HFF-Myc (cell line): ENCODE results near the gene KANK2.
A peak's percentile ranks its signal among the peaks of the same experiment; 100 is the strongest.

Experiments
- DNase-seq: peaks from one replicate; pipeline ENCODE4 v3.0.0-alpha.2; 2011; ENCODE audit warnings: low read depth; ENCODE audit errors: extremely low read depth
- H3K4me3 ChIP-seq: replicated peaks from 2 replicates; pipeline ENCODE4 v1.5.1; 2011; ENCODE audit warnings: low read depth, mild to moderate bottlenecking, control low read depth, low read length
- TF ChIP-seq, protein P1 (sequence below): IDR thresholded peaks from 2 replicates; pipeline ENCODE4 v1.5.1; 2012; ENCODE audit warnings: mild to moderate bottlenecking, low read depth, low read length, control low read depth; ENCODE audit errors: missing control alignments

KANK2 gene

DNA sequence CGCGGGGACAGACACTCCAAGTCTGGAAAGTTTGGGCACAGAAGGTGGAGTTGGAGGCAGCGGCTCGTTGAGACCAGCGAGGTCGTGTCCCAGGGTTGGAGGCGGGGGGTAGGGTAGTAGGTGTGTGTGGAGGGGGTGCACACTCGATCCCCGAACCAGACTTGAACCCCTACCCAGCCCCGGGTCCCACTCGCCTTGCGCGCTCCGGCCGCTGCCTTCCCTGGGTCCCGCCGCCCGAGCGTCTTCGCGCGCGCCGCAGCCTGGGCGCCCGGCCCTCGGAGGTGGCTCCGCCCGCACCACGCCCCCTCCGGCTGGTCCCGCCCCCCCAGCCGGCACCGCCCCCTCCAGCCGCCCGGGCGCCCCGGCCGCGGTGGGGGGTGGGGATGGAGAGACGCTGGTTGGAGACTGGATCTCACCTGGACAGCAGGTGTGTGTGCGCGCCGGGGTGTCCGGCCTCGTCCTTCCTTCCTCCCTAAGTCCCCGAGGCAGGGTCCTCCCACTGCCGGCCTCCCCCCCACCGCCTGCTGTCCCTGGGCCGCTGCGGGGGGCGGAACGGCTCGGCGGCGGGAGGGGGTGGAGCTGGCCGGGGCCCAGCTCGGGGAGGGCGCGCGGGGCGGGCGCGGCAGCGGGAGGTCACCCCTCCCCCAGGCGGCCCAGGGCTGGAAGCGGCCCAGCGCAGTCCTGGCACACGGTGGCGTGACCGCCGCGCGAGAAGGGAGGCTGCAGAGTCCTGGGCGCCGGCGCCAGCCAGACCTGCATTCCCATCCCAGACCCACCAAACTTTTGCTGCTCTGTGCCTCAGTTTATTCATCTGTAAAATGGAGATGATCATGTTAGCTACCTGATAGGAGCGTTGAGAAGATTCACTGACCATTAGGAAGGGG is at the start of gene KANK2:
Gene KANK2 (minus strand): TSS at position 255 of the 884 bp plus-strand sequence. CDS start 3,034 bp downstream, outside the sequence.
- TF ChIP-seq, protein P1, sequence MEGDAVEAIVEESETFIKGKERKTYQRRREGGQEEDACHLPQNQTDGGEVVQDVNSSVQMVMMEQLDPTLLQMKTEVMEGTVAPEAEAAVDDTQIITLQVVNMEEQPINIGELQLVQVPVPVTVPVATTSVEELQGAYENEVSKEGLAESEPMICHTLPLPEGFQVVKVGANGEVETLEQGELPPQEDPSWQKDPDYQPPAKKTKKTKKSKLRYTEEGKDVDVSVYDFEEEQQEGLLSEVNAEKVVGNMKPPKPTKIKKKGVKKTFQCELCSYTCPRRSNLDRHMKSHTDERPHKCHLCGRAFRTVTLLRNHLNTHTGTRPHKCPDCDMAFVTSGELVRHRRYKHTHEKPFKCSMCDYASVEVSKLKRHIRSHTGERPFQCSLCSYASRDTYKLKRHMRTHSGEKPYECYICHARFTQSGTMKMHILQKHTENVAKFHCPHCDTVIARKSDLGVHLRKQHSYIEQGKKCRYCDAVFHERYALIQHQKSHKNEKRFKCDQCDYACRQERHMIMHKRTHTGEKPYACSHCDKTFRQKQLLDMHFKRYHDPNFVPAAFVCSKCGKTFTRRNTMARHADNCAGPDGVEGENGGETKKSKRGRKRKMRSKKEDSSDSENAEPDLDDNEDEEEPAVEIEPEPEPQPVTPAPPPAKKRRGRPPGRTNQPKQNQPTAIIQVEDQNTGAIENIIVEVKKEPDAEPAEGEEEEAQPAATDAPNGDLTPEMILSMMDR = no peak
- peak within 1 kb of the TSS; percentile 79 for H3K4me3 ChIP-seq
- no peak for DNase-seq

DNA sequence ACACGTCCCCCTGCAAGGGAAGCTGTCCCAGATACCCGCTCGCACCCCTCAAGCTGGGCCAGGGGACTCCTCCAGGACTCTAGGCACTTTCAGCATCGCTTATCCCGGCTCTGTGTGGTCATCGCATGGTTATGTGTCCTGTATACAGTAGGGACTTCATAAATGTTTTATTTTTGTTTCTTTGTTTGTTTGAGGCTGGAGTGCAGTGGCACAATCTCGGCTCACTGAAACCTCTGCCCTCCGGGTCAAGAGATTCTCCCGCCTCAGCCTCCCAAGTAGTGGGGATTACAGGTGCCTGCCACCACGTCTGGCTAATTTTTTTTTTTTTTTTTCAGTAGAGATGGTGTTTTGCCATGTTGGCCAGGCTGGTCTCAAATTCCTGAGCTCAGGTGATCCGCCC is 49.6 kb upstream of the KANK2 start:
- no peak for DNase-seq
- H3K4me3 ChIP-seq = no peak overlapping the region
- TF ChIP-seq, protein P1 = no peak

DNA sequence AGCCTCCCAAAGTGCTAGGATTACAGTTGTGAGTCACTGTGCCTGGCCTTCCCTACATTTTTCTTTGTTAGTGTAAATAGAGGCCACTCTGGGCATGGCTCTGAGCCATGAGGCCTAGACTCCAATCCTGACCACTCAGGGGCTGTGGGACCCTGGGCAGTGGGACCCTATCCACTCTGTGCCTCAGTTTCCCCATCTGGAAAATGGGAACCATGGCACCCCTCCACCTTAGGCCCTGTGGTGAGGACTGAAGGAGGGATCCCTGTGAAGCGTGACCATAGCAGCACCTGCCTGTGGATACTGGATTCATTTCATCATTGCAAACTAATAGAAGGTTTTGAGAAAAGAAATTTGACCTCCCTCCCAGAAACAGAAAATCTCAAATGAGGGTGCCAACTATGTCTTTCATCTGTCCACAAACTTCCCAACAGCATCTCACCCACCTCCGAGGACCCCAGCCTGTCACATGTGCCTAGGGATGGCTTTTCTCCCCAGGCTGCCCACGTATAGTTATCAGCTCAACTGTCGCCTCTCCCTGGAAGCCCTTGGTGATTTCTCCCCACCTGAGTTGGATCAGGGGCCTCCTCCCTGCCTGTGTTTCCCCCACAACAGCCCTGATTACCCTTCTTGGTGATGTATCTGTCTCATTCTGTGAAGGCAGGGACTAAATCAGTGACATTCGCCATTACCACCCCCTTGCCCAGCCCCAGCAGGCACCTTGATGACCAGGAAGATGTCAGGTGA is 47.7 kb upstream of the KANK2 start:
- no peak for DNase-seq

DNA sequence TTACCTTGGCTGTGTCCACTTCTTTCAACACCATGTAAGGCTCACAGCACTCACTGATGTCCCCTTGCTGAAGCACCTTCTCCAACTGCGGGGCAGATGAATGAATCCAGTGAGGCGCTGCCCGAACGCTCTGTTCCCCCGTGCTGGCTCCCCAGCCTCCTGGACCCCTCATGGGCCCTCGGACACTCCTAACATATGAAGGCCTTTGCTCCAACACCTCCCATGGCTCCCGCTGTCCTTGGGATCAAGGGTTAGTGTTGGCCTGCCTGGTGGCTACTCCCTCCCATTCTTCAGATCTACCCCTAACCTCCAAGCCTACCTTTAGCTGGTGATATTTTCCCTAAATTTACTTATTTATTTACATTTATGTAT is 46.4 kb upstream of the KANK2 start:
- no peak overlapping the region for H3K4me3 ChIP-seq
- TF ChIP-seq, protein P1 = no peak
- DNase-seq = no peak

More for the DNA sequence above, 47.7 kb upstream of the KANK2 start:
- no peak overlapping the region for H3K4me3 ChIP-seq
- TF ChIP-seq, protein P1 = no peak

DNA sequence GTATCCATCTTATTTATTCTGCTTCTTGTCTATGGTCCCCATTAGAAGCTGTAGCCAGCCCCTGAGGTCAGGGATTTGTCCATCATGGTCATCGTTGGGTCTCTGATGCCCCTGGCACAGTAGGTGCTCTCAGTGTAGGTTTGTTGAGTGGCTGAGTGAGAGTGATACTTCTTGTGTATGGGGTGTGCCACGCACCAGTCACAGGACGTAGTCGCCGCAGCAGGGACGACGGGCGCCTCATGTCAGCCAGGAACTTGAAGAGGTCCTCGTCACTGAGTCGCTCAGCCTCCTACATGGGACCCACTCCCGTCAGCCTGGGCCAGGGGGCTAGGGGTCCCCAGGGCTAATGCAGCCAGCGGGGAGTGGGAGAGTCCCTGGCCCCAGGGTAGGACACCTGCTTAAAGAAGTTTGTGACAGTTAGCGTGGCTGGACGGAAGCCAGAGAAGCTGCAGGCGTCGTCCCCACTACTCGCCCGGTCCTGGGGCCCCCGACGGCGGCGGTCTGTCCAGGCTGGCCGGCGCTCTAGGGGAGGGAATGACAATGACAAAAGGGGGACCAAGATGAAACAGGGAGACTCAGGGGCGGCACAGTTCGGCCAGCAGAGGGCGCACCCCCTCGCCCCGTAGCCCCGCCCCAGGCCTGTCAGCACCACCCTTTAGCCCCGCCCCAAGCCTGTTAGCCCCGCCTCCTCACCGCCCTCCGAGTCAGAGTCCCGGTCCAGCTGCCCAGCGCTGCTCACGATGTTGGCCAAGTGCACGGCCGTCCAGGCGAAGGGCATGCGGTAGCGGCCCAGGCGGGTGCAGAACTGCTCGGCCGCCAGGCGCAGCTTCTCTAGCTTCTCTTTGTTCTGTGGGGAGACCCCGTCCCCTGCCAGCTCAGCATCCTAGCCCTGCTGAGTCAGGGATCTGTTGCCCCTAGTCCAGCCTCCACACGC is 45.8 kb upstream of the KANK2 start:
- TF ChIP-seq, protein P1 = peak; percentile 64
- no peak overlapping the region for H3K4me3 ChIP-seq

DNA sequence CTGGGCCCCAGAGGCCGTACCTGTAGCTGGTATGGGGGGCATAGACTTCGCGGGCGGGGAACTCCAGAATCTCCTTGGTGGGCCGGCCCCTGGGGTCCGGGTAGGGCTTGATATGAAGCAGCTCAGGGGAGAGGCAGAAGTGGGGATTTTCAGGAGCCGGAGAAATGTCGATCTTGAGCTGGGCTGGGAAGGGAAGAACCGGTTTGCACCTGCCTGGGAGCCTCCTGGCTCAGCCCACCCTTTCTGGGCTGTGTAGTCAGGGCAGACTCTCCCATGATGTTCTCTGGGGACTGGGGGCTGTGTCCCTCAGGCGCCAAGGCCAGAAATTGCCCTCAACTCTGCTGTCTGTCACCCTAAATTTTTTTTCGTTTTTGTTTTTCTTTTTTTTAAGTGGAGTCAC is 44.7 kb upstream of the KANK2 start:
- no peak overlapping the region for H3K4me3 ChIP-seq
- no peak for DNase-seq
- TF ChIP-seq, protein P1 = no peak

More for the DNA sequence above, 45.8 kb upstream of the KANK2 start:
- DNase-seq = peak; percentile 39
